Urothelium cell line (cell line): ENCODE data around the gene ABCA13.

Source experiments
- DNase-seq: peaks from one replicate; pipeline ENCODE4 v3.0.0; 2011; ENCODE audit warnings: low spot score, mixed read lengths
- FAIRE-seq: peaks from 2 replicates; lab custom pipeline; 2011; peaks lifted over from hg19 to GRCh38; lab: Jason Lieb, UNC

Gene ABCA13

GRCh38 chr7:48617508-48617907 is 446.2 kb downstream of the ABCA13 start:
- no peak for DNase-seq
- no peak for FAIRE-seq

DNA sequence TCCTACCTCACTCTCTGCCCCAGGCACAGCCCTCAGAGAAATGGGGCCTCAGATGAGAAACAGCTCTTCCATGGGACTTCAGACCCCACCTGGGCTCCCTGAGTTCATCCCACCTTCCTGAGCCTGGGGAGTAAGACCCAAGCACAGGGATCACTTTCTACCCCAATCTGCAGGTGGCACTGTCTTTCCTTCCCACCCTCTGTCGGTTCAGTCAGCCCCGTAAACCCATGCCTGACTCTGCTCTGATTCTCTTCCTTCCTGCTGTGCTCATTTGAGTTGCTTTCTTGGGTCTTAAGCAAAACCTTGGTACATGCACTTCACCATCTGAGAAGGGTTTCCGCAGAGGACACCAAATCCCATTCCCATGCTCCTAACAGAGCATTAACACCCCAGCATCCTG is 446.7 kb downstream of the ABCA13 start:
- FAIRE-seq = no peak

GRCh38 chr7:48621076-48621475 is 449.8 kb downstream of the ABCA13 start:
- DNase-seq (no peak), FAIRE-seq (no peak)

More for the DNA sequence above, 446.7 kb downstream of the ABCA13 start:
- DNase-seq = no peak

DNA sequence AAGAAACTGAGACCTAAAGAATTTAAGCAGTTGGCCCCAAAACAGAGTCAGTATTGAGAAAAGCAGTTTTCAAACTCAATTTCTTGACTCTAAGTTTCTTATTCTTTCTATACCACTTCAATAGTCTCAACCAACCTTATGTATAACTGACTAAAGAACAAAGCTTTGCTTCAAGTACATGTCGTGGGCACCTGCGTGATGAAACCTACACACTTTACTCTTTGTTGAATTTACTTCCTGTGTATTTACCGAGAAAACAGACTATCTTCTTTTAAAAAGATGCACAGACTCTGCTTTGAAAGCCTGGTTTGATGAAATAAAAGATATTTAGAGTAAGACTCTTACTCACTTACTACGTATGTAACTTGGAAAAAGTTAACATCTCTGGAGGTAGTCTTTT is 455.9 kb downstream of the ABCA13 start:
- DNase-seq (no peak), FAIRE-seq (no peak)

DNA sequence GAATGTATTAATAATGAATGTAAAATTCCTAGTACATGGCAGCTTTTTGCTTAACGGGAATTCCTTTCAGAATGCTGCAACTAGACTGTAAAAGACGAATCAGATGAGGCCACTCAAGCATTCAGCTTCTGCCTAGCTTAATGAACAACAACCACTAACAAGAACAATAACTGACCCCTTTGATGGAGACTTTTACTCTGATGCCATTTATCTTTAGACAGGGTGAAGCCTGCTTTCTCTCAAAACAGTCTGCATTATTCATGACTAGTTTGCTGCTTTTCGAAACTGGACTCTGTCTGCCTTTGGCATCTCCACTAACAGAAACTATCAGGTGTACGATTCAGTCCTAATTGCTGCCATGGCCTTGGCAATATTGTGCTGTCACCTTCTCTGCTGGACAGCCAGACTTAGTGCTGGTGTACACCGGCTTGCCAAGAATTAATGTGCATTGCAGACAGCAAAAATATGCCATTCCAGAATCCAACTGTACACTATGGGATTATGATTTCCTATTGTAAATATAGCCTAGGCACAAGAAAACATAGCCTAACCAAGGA is 457.6 kb downstream of the ABCA13 start:
- FAIRE-seq (peak; percentile 9), DNase-seq (no peak)

DNA sequence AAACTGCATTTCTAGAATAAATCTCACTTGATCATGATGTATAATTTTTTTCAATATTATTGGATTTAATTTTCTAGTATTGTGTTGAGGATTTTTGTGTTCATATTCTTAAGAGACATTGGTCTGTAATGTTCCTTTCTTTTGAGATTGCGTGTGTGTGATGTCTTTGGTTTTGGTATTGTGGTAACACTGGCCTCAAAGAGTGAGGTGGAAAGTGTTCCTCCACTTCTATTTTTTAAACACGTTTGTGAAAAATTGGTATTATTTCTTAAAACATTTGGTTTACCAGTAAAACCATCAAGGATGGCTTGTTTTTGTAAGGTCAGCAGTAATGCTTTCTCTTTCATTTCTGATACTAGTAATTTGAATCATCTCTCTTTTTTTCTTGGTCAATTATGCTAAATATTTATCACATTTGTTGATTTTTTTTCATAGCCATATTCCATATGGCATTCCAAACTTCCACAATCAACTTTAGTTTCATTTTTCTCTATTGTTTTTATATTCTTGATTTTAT is 462.9 kb downstream of the ABCA13 start:
- FAIRE-seq = no peak
- no peak for DNase-seq

- DNase-seq (no peak), FAIRE-seq (no peak)
Measured at GRCh38 chr7:48635796-48636195, 464.5 kb downstream of the ABCA13 start.

DNA sequence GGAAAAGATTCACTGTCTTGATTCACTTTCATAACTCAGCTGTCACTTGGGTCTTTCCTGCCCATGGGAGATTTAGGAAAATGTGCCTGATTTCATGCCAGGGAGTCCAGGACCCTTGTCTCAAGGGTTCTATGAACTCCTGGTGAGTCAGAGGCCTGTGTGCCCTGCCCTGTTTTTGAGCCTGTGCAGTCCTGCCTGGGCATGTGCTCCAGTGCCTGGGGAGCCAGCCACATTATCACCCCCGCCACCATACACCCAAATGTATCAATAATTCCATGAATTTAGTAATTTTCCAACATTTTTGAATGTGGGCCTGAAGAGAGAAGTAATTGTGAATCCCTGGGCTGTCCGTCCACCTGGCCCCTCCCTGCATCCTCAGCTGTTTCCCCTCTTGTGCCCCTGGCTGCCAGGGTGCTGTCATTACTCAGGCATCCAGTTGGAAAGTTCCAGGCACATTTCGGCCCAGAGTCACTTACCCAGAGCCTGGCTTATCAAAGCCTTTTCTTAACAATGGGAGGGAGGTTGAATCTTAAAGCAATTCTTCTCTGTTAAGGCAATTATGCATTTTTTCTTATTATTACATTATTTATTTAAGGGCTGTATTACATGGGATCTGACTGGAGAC is 465.2 kb downstream of the ABCA13 start:
- peak; percentile 70 for FAIRE-seq
- peak; percentile 60 for DNase-seq

DNA sequence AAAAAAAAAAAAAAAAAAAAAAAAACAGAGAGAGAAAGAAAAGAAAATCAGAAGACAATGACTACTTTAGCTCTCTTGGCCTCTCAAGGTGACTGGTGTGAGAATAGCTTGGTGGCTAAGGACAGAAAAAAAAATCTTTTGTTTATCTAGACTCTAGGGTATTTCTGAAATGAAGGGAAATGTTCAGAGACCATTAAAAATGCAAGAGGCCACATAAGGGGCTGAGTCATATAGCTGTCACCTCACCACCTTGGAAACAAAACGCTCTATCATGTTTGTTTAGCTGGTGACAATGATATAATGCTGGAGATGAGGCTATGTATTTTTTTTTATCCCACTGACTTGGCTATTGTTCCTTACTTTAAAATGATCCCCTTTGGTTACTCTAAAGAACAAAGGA is 466.1 kb downstream of the ABCA13 start:
- DNase-seq (peak; percentile 62), FAIRE-seq (no peak)

DNA sequence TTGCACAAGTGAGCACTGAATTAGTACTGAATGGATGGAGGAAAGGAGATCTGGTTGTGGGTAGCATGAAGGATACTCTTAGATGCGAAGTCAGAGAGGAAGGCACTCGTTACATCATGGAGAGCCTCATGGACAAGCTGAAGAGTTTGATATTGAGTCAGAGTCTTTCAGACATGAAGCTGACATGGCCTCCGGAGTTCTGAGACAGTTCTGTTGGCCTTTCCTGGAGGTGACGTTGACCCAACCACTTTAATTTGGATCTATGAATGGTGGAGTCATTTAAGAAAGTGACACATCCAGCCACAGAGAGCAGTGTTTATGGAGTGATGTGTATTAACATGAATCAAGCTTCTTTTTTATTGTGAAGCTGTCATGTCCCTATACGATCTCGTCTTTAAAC is 466.8 kb downstream of the ABCA13 start:
- FAIRE-seq = peak; percentile 50
- no peak for DNase-seq

GRCh38 chr7:48643431-48644013 is 472.3 kb downstream of the ABCA13 start:
- DNase-seq (no peak), FAIRE-seq (peak; percentile 53)

DNA sequence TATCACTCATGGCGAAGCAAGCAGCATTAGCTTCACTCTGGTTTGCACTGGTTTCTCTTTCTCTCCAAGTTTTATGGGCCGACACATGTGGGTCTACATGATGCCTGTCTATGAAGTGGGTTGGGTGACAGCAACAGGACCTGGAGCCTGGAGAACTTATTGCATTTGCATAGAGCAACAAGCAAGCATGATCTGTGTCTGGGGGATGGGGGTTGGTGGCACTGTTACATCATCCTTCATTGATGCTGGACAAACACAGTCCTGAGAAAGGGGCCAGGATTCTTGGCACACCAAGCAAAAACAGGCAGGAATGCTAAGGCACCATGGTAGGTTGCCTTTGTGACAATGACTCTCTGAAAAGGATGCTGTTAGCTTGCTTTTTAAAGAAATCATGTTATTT is 486.9 kb downstream of the ABCA13 start:
- FAIRE-seq (peak; percentile 44), DNase-seq (no peak)

DNA sequence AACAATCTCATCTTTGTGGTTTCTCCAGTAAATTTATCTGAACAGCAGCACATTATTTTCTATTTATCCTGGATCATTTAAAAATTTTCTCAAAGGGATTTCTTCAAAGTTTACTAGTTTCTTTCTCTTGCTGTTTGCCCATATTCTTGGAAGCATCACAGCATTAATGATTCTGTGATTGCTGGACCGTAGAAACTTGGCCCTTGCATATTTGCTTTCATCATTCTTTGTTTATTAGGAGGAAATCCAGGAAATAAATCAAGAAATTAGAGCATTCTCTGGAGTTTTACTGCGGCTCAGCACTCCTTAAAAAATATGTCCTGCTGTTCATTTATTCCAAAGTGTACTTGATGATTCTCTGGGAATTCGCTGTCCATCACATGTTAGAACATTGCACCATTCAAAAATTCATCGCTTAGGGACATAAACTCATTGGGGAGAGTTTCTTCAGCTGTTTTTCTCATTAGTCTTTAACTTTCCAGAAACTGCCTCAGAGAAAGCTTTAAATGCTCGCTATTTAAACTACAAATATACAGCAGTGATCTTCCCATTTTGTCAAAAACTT is 489.1 kb downstream of the ABCA13 start:
- FAIRE-seq (no peak), DNase-seq (no peak)

DNA sequence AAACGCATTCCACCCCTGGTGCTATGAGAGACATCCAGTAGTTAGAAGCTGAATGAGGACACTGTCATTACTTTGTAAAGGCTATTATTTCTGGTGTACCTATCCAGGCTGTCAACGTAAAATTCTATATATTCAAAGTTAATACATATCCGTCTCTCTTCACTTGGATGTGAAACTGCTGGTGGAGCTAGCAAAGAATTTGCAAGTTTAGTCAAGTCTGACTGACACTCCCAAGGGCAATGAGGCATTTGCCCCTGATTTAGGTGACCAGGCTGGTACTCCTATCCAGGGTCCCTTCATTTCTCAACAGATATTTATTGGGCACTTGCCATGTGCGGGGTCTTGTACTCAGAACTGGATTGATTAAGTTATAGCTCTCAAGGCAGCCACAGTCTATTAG is 493.0 kb downstream of the ABCA13 start:
- DNase-seq = no peak
- FAIRE-seq = no peak

DNA sequence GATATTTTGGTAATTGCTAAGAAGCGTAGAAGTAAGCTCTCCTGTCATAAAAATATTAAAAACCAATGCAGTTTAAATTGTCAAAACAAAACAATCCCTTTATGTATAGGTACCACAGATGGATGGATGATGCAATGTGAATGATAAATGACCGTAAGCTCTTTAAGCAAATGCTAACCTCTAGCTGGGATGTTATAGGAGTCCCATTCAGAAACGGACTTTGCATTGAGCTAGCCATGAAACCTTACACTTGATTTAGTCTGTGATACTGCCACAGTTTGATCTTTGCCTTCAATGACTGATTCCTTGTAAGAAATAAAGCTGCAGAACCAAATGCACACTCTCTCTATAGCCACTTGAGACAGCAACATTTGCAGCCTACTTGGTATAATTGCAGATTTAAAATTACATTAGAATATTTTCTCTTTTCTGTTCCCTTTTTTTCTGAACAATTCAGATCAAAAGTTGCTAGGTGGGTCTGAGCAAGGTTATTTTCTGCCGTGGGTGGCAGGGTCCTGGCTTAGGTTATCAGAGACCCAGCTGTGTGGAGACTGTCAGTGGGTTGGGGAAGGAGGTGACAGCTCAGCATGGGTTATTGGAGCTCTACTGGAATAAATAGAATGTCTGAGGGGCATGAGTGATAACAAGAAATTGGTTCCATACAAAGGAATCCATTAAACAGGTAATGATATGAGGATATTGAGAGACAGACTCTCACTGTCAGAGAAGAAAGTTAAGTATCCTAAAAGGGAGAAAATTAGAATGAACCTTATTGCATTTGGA is 494.3 kb downstream of the ABCA13 start:
- FAIRE-seq (no peak), DNase-seq (no peak)

- no peak for FAIRE-seq
- no peak for DNase-seq
Measured at GRCh38 chr7:48667407-48667806, 496.1 kb downstream of the ABCA13 start.

- DNase-seq (no peak), FAIRE-seq (no peak)
Measured at GRCh38 chr7:48671656-48672055, 500.4 kb downstream of the ABCA13 start.

GRCh38 chr7:48681006-48681405 is 509.7 kb downstream of the ABCA13 start:
- DNase-seq = no peak
- no peak for FAIRE-seq

- FAIRE-seq (no peak), DNase-seq (no peak)
Measured at GRCh38 chr7:48691788-48692187, 520.5 kb downstream of the ABCA13 start.
